Measurements from ENCODE around the gene C1orf122.

Gene C1orf122

DNA sequence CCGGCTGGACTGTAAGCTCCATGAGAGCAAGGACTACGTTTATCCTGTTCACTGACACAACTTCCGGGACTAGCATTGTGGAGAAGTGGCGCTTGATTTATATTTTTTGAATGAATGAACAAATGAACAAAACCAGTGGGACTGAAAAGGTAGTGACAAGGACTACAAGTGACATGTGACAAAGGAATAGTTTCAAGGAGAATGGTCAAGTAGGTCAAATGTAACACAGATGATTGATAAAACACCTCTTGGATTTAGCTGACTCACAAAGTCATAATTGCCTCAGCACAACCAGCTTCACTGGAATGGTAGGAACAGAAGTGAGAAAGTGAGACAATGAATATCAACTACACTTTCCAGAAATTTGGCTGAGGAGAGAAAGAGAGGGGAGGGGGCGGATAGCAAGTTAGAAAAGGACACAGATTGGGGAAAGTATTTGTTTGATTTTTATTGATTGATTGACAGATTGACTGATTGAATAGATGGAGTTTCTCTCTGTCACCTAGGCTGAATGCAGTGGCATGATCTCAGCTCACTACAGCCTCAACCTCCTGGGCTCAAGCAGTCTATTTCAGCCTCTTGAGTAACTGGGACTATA lies 37.6 kb downstream of the C1orf122 start:
- peaks cover 54% of the 10 kb centered on the region for H3K36me3 Mint-ChIP-seq (ENCODE audit: low read depth)
- intact Hi-C loops (cut with micrococcal nuclease): no loop called here
- peaks cover 60% of the 10 kb centered on the region for H3K4me1 Mint-ChIP-seq (ENCODE audit: low read depth)
- H3K4me3 Mint-ChIP-seq: no peak overlapping the region
- H3K27me3 Mint-ChIP-seq: no peaks in the 10 kb centered on the region
- no peaks in the 10 kb centered on the region for H3K9me3 Mint-ChIP-seq
- H3K27ac Mint-ChIP-seq: peak overlapping the region; percentile 62

DNA sequence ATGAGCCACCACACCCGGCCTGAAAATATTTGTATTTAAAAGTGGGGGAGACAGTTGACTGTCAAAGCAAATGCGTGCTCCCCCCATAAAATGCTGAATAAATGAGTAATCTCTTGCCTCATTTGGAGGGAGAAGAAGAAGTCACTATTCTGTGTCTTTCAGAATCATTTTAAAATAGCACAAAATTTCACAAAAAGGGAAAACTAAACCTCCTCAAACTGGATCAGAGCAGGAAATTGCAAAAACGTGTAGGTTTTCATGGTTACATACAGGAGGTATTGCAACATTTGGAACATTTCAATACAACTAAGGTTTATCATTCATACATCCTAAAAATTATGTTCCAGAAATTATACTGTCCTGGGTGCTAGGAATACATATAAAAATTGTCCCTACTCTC lies 38.2 kb downstream of the C1orf122 start:
- intact Hi-C loops (cut with micrococcal nuclease): no loop called here
- Mint-ChIP-seq H3K4me3 (no peak overlapping the region), H3K9me3 (no peaks in the 10 kb centered on the region), H3K36me3 (ENCODE audit: low read depth) (peaks cover 47% of the 10 kb centered on the region), H3K27me3 (no peaks in the 10 kb centered on the region), H3K27ac (peak overlapping the region; percentile 62), H3K4me1 (ENCODE audit: low read depth) (peaks cover 60% of the 10 kb centered on the region)

DNA sequence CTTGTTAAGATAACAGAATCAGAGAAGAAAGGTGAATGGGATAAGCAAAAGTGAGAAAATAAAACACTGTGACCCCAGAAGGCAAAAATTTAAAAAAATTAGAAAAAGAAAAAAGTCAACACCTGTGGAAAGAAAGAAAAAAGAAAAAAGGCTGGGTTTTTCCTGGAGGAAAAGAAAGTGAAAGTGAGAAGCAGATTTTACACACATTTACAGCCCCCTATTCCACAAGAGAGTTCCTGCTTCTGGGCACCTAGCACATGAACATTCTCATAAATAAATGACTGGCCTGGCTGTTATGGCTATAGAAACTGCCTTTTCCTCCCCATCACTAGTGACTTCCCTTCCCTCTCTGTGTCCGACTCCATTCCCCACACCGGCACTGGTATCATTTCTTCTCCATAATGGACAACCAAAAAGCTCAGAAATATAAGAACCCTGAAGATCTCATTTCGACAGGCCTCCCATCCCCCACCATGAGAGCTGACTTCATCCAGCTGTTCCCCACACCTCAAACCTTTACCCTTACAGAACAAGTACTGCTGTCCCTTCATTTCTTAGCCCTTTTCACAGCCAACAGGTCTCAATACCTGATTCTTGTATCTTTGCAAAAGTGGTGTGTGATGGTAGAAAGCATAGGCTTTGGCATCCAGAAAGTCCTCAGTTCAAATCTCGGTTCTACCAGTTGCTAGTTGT lies 39.2 kb downstream of the C1orf122 start:
- H3K4me3 Mint-ChIP-seq: no peak overlapping the region
- H3K9me3 Mint-ChIP-seq: no peaks in the 10 kb centered on the region
- H3K27ac Mint-ChIP-seq: no peak overlapping the region
- H3K4me1 Mint-ChIP-seq (ENCODE audit: low read depth): peaks cover 55% of the 10 kb centered on the region
- peaks cover 37% of the 10 kb centered on the region for H3K36me3 Mint-ChIP-seq (ENCODE audit: low read depth)
- intact Hi-C loops (cut with micrococcal nuclease): no loop called here
- no peaks in the 10 kb centered on the region for H3K27me3 Mint-ChIP-seq

DNA sequence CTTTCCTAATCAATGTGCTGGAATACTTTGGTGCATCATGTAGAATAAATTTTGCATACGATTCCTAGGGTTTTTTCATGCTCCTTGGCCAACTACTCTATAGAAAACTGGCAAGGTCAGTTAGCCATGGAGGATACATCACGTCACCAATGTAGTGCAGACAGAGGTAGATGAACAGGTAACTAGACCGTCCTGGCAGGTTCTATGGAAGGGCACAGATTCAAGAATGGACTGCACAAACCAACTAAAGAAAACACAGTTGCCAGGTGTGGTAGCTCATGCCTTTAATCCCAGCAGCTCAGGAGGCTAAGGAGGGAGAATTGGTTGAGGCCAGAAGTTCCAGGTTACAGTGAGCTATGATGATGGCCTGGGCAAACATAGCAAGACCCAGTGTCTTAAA lies 41.9 kb downstream of the C1orf122 start:
- no peak overlapping the region for H3K4me3 Mint-ChIP-seq
- H3K9me3 Mint-ChIP-seq: no peaks in the 10 kb centered on the region
- intact Hi-C loops (cut with micrococcal nuclease): no loop called here
- peaks cover 31% of the 10 kb centered on the region for H3K4me1 Mint-ChIP-seq (ENCODE audit: low read depth)
- no peak overlapping the region for H3K27ac Mint-ChIP-seq
- no peaks in the 10 kb centered on the region for H3K27me3 Mint-ChIP-seq
- H3K36me3 Mint-ChIP-seq (ENCODE audit: low read depth): peaks cover 40% of the 10 kb centered on the region

DNA sequence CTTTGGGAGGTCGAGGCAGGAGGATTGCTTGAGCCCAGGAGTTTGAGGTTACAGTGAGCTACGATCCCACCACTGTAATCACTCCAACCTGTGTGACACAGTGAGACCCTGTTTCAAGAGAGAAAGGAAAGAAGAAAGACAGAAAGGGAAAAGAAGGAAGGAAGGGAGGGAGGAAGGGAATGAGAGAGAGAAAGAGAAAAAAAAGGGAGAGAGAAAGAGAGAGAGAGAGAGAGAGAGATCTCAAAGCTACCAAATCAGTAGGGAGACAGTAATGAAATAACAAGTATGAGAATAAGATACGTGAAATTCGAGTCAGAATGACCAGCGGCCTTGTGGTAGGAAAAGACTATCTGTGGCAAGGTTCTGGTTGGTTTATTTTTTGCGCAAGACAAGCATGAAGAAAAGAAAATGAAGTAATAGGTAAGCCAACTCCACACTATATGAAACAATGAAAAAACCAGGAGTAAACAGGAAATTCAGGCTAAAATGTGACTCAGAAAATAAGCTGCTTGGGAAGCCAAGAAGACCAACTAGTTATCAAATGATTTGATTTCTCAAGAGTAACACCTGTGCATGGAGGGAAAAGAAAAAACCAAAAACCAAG lies 42.9 kb downstream of the C1orf122 start:
- H3K9me3 Mint-ChIP-seq: no peaks in the 10 kb centered on the region
- peaks cover 41% of the 10 kb centered on the region for H3K36me3 Mint-ChIP-seq (ENCODE audit: low read depth)
- H3K4me1 Mint-ChIP-seq (ENCODE audit: low read depth): peaks cover 21% of the 10 kb centered on the region
- H3K27ac Mint-ChIP-seq: no peak overlapping the region
- intact Hi-C loops (cut with micrococcal nuclease): no loop called here
- no peaks in the 10 kb centered on the region for H3K27me3 Mint-ChIP-seq
- H3K4me3 Mint-ChIP-seq: no peak overlapping the region

DNA sequence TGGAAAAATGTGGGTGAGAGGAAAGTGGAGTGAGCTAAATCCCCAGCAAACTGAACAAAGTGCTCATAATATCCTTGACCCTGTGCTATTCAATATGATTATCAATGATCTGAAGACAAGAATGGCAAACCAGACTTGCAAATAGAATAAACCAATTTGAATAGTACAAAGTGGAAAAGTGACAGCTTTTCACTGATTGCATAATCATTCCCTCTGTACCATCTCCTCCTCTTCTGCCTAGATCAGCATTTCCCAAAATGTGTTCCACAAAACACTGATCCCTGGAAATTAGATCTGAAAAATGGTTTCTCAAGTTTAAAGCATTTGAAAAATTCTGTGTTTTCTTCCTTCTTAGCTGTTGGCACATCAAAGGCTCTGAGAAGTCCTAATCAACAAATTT lies 43.7 kb downstream of the C1orf122 start:
- Mint-ChIP-seq H3K9me3 (no peaks in the 10 kb centered on the region), H3K27me3 (no peaks in the 10 kb centered on the region), H3K27ac (no peak overlapping the region), H3K4me3 (no peak overlapping the region), H3K4me1 (ENCODE audit: low read depth) (peaks cover 17% of the 10 kb centered on the region), H3K36me3 (ENCODE audit: low read depth) (peaks cover 44% of the 10 kb centered on the region)
- intact Hi-C loops (cut with micrococcal nuclease): no loop called here

DNA sequence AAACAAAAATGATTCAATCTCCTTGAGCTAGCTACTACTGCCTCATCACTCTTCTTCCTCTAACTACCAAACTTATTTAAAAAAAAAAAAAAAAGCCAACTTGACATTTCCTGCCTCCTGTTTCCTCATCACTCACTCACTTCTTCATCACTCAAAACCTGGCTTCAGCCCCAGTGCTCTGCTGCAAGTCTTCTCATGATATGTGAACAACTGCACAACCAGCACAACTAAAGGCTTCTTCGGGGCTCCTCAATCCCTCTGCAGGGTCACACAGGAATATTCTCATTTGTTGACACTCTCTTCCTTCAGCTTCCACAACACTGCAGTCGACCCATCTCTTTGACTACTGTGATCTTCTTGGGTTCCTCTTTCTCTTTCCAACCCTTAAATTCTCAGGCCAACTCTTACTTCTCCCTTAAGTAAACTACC lies 44.2 kb downstream of the C1orf122 start:
- Mint-ChIP-seq H3K27me3 (no peaks in the 10 kb centered on the region), H3K27ac (no peak overlapping the region), H3K9me3 (no peaks in the 10 kb centered on the region), H3K4me1 (ENCODE audit: low read depth) (peaks cover 17% of the 10 kb centered on the region), H3K36me3 (ENCODE audit: low read depth) (peaks cover 47% of the 10 kb centered on the region), H3K4me3 (no peak overlapping the region)
- intact Hi-C loops (cut with micrococcal nuclease): no loop called here

DNA sequence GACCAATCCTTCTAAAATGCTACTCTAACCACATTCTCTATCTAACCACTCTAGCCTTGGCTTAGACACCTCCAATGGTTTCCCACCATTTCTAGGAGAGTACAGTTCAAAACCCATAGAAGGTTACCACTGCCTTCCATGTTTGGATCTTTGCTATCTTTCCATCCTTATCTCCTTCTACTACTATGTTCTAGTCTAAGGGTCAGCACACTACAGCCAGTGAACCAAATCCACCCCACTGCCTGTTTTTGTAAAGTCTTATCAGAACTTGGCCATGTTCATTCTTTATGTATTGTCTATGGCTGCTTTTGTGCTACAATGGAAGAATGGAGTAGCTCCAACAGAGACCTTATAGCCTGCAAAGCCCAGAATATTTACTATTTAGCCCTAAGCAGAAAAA lies 45.6 kb downstream of the C1orf122 start:
- Mint-ChIP-seq H3K4me1 (ENCODE audit: low read depth) (peaks cover 18% of the 10 kb centered on the region), H3K27me3 (no peaks in the 10 kb centered on the region), H3K4me3 (no peak overlapping the region), H3K9me3 (no peaks in the 10 kb centered on the region), H3K36me3 (ENCODE audit: low read depth) (peaks cover 54% of the 10 kb centered on the region), H3K27ac (no peak overlapping the region)
- intact Hi-C loops (cut with micrococcal nuclease): no loop called here

DNA sequence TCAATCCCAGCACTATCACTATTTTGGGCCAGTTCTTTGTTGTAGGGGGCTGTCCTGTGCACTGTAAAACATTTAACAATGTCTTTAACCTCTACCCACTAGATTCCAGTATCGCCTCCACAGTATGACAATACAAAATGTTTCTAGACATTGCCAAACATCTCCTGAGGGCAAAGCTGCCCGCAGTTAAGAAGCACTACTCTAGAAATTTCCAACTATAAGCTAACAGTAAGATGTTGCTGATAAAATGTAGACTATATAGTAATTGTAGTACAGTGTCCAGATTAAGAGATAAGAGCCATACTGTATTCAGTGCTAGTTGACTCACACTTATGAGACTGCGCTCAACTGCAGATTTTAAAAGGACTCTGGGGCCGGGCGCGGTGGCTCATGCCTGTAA lies 46.8 kb downstream of the C1orf122 start:
- peaks cover 24% of the 10 kb centered on the region for H3K4me1 Mint-ChIP-seq (ENCODE audit: low read depth)
- H3K36me3 Mint-ChIP-seq (ENCODE audit: low read depth): peaks cover 58% of the 10 kb centered on the region
- no peaks in the 10 kb centered on the region for H3K9me3 Mint-ChIP-seq
- H3K27ac Mint-ChIP-seq: peak overlapping the region; percentile 34
- H3K4me3 Mint-ChIP-seq: no peak overlapping the region
- no peaks in the 10 kb centered on the region for H3K27me3 Mint-ChIP-seq
- intact Hi-C loops (cut with micrococcal nuclease): no loop called here
